WTC11 (cell line): Measurements from ENCODE around the gene LRRC58. TPM values are rescaled to one million over a fixed set of nuclear protein-coding genes. Genes with fewer than 3 reads are reported as not detected.

Experiments used
- ATAC-seq: fragments of 200-7000 bp; cut with Tn5 transposase; 2 replicates; pipeline ENCODE4 v1.10.0; 2021; ENCODE audit warnings: mild to moderate bottlenecking, moderate library complexity
- CTCF ChIA-PET: fragments of 300-600 bp; sonication (Branson Sonifier 250); formaldehyde crosslinking; loops from one replicate; lab custom pipeline; 2021; ENCODE audit warnings: antibody characterized with exemption; lab: Charles Lee
- POLR2A ChIA-PET: fragments of 350-600 bp; sonication (Branson Sonifier 250); formaldehyde crosslinking; loops from one replicate; lab custom pipeline; 2021; ENCODE audit warnings: antibody characterized with exemption; lab: Charles Lee
- DNase-seq: peaks from one replicate; pipeline ENCODE4 v3.0.0; 2021; ENCODE audit warnings: low spot score
- H3K27ac Mint-ChIP-seq: 2 replicates; pipeline ENCODE4 v1.8.0; 2021; ENCODE audit warnings: mixed read lengths
- H3K27me3 Mint-ChIP-seq: 2 replicates; pipeline ENCODE4 v1.8.0; 2021; ENCODE audit warnings: low read depth, mild to moderate bottlenecking, moderate library complexity, mixed read lengths
- H3K36me3 Mint-ChIP-seq: 2 replicates; pipeline ENCODE4 v1.8.0; 2021; ENCODE audit warnings: mixed read lengths
- H3K4me1 Mint-ChIP-seq: 2 replicates; pipeline ENCODE4 v1.8.0; 2022; ENCODE audit warnings: mixed read lengths
- H3K4me3 Mint-ChIP-seq: 2 replicates; pipeline ENCODE4 v1.8.0; 2021; ENCODE audit warnings: mild to moderate bottlenecking, moderate library complexity, mixed read lengths
- H3K9me3 Mint-ChIP-seq: 2 replicates; pipeline ENCODE4 v1.8.0; 2021; ENCODE audit warnings: mixed read lengths
- AR ChIP-seq: fragments of 250-450 bp; sonication (Bioruptor Pico); IDR thresholded peaks from 2 replicates; pipeline ENCODE4 v1.9.0; 2021; ENCODE audit warnings: mild to moderate bottlenecking
- CBFB ChIP-seq: sonication (generic); formaldehyde crosslinking; IDR thresholded peaks from 2 replicates; pipeline ENCODE4 v1.8.1; 2022; ENCODE audit warnings: mild to moderate bottlenecking, low read depth, missing genetic modification reagents
- E2F5 ChIP-seq: sonication (generic); formaldehyde crosslinking; IDR thresholded peaks from 2 replicates; pipeline ENCODE4 v1.8.1; 2022; ENCODE audit warnings: mild to moderate bottlenecking, moderate library complexity, missing genetic modification reagents
- ETV6 ChIP-seq: sonication (generic); formaldehyde crosslinking; IDR thresholded peaks from 2 replicates; pipeline ENCODE4 v1.8.1; 2022; ENCODE audit warnings: mild to moderate bottlenecking, missing genetic modification reagents
- FOXK1 ChIP-seq: sonication (generic); formaldehyde crosslinking; IDR thresholded peaks from 2 replicates; pipeline ENCODE4 v1.8.0; 2022; ENCODE audit warnings: mild to moderate bottlenecking, moderate library complexity, missing genetic modification reagents
- GRHL2 ChIP-seq: fragments of 250-450 bp; sonication (Bioruptor Pico); IDR thresholded peaks from 2 replicates; pipeline ENCODE4 v1.8.0; 2022; ENCODE audit warnings: mild to moderate bottlenecking, moderate library complexity; ENCODE audit not compliant: insufficient replicate concordance, severe bottlenecking
- HMGA2 ChIP-seq: fragments of 250-450 bp; sonication (Bioruptor Pico); IDR thresholded peaks from 2 replicates; pipeline ENCODE4 v1.4.0; 2021; ENCODE audit warnings: mild to moderate bottlenecking, moderate library complexity
- MAX ChIP-seq: sonication (generic); formaldehyde crosslinking; IDR thresholded peaks from 2 replicates; pipeline ENCODE4 v1.8.0; 2022; ENCODE audit warnings: mild to moderate bottlenecking, missing genetic modification reagents
- MXD4 ChIP-seq: fragments of 250-450 bp; sonication (Bioruptor Pico); IDR thresholded peaks from 2 replicates; pipeline ENCODE4 v1.8.0; 2021; ENCODE audit warnings: mild to moderate bottlenecking, moderate library complexity, borderline replicate concordance
- NFE2L1 ChIP-seq: sonication (generic); formaldehyde crosslinking; IDR thresholded peaks from 2 replicates; pipeline ENCODE4 v1.8.1; 2023; ENCODE audit warnings: missing genetic modification reagents
- NFYB ChIP-seq: sonication (generic); formaldehyde crosslinking; conservative IDR thresholded peaks from 2 replicates; pipeline ENCODE4 v1.8.0; 2022; ENCODE audit warnings: low read depth, missing genetic modification reagents
- OVOL2 ChIP-seq: fragments of 250-450 bp; sonication (Bioruptor Pico); IDR thresholded peaks from 2 replicates; pipeline ENCODE4 v1.9.0; 2021; ENCODE audit warnings: mild to moderate bottlenecking, borderline replicate concordance
- ZNF263 ChIP-seq: sonication (generic); formaldehyde crosslinking; IDR thresholded peaks from 2 replicates; pipeline ENCODE4 v1.8.1; 2022; ENCODE audit warnings: low read depth, mild to moderate bottlenecking, moderate library complexity, missing genetic modification reagents
- total RNA-seq: library from RNA; stranded (reverse); gene quantifications from 3 replicates; pipeline ENCODE4 v1.2.3, GENCODE V29; 2021
- TF ChIP-seq, protein P1 (sequence below): fragments of 250-450 bp; sonication (Bioruptor Pico); IDR thresholded peaks from 2 replicates; pipeline ENCODE4 v1.9.0; 2021; ENCODE audit warnings: mild to moderate bottlenecking
- TF ChIP-seq, protein P2 (sequence below): sonication (generic); formaldehyde crosslinking; IDR thresholded peaks from 2 replicates; pipeline ENCODE4 v1.8.1; 2023; ENCODE audit warnings: mild to moderate bottlenecking, missing genetic modification reagents
- TF ChIP-seq, protein P3 (sequence below): fragments of 250-450 bp; sonication (Bioruptor Pico); IDR thresholded peaks from 2 replicates; pipeline ENCODE4 v1.9.0; 2021; ENCODE audit warnings: mild to moderate bottlenecking, borderline replicate concordance

Gene LRRC58
- total RNA-seq, 1 experiment from 2014 or later: 15.1 TPM

- no peaks in the 10 kb centered on the region for H3K27me3 Mint-ChIP-seq
- no peak for DNase-seq
- no peak overlapping the region for H3K27ac Mint-ChIP-seq
- TF ChIP-seq MAX: no peak
- TF ChIP-seq OVOL2 (CRISPR knock-in tag): no peak
- TF ChIP-seq, protein P1, sequence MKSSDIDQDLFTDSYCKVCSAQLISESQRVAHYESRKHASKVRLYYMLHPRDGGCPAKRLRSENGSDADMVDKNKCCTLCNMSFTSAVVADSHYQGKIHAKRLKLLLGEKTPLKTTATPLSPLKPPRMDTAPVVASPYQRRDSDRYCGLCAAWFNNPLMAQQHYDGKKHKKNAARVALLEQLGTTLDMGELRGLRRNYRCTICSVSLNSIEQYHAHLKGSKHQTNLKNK (CRISPR knock-in tag): no peak
- TF ChIP-seq ZNF263 (CRISPR knock-in tag): no peak
- no peak for TF ChIP-seq AR (CRISPR knock-in tag)
- TF ChIP-seq FOXK1 (CRISPR knock-in tag): no peak
- TF ChIP-seq ETV6 (CRISPR knock-in tag): no peak
- TF ChIP-seq CBFB (CRISPR knock-in tag): no peak
- TF ChIP-seq, protein P2, sequence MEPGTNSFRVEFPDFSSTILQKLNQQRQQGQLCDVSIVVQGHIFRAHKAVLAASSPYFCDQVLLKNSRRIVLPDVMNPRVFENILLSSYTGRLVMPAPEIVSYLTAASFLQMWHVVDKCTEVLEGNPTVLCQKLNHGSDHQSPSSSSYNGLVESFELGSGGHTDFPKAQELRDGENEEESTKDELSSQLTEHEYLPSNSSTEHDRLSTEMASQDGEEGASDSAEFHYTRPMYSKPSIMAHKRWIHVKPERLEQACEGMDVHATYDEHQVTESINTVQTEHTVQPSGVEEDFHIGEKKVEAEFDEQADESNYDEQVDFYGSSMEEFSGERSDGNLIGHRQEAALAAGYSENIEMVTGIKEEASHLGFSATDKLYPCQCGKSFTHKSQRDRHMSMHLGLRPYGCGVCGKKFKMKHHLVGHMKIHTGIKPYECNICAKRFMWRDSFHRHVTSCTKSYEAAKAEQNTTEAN (CRISPR knock-in tag): no peak
- no peak for TF ChIP-seq HMGA2
- TF ChIP-seq E2F5 (CRISPR knock-in tag): no peak
- TF ChIP-seq, protein P3, sequence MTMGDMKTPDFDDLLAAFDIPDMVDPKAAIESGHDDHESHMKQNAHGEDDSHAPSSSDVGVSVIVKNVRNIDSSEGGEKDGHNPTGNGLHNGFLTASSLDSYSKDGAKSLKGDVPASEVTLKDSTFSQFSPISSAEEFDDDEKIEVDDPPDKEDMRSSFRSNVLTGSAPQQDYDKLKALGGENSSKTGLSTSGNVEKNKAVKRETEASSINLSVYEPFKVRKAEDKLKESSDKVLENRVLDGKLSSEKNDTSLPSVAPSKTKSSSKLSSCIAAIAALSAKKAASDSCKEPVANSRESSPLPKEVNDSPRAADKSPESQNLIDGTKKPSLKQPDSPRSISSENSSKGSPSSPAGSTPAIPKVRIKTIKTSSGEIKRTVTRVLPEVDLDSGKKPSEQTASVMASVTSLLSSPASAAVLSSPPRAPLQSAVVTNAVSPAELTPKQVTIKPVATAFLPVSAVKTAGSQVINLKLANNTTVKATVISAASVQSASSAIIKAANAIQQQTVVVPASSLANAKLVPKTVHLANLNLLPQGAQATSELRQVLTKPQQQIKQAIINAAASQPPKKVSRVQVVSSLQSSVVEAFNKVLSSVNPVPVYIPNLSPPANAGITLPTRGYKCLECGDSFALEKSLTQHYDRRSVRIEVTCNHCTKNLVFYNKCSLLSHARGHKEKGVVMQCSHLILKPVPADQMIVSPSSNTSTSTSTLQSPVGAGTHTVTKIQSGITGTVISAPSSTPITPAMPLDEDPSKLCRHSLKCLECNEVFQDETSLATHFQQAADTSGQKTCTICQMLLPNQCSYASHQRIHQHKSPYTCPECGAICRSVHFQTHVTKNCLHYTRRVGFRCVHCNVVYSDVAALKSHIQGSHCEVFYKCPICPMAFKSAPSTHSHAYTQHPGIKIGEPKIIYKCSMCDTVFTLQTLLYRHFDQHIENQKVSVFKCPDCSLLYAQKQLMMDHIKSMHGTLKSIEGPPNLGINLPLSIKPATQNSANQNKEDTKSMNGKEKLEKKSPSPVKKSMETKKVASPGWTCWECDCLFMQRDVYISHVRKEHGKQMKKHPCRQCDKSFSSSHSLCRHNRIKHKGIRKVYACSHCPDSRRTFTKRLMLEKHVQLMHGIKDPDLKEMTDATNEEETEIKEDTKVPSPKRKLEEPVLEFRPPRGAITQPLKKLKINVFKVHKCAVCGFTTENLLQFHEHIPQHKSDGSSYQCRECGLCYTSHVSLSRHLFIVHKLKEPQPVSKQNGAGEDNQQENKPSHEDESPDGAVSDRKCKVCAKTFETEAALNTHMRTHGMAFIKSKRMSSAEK (CRISPR knock-in tag): no peak
- TF ChIP-seq NFYB (CRISPR knock-in tag): no peak
- TF ChIP-seq NFE2L1: no peak
- TF ChIP-seq MXD4 (CRISPR knock-in tag): no peak
- no peak for TF ChIP-seq GRHL2 (CRISPR knock-in tag)
- TF ChIP-seq, all 79 proteins: peak for 0
- no peaks in the 10 kb centered on the region for H3K9me3 Mint-ChIP-seq
- no peak overlapping the region for H3K4me3 Mint-ChIP-seq
- peaks cover 37% of the 10 kb centered on the region for H3K36me3 Mint-ChIP-seq
- no peak for ATAC-seq
- H3K4me1 Mint-ChIP-seq: no peaks in the 10 kb centered on the region
- POLR2A ChIA-PET: no interaction called here
- CTCF ChIA-PET: interaction anchor here (1.1 kb wide), 1 partner anchor 24 kb away, joined by 4 read pairs; no protein-coding TSS in a partner anchor
Observed at GRCh38 chr3:120393243-120393642, 44.1 kb upstream of the LRRC58 start.
